Testis (tissue), 2 donors: Measurements from ENCODE around the gene DEPDC5.
"Not testable (repeated sequence)": the region's sequence is repeated elsewhere in the genome, so short reads cannot be mapped to it uniquely, and the experiment has no call there.

Experiments
- CTCF ChIP-seq, 3 experiments: fragments of 450-650 bp in 2 of 3; fragments of 200-600 bp in 1 of 3; sonication (generic) in 1 of 3; IDR thresholded peaks; one replicate each; pipeline ENCODE4 v1.5.1; 2016 to 2019; ENCODE audit warnings: antibody characterized with exemption in 3 of 3, mild to moderate bottlenecking in 2 of 3, moderate library complexity in 1 of 3
- POLR2A ChIP-seq: fragments of 450-650 bp; IDR thresholded peaks from one replicate; pipeline ENCODE4 v1.6.1; 2017; ENCODE audit warnings: antibody characterized with exemption, mild to moderate bottlenecking, moderate library complexity

DNA sequence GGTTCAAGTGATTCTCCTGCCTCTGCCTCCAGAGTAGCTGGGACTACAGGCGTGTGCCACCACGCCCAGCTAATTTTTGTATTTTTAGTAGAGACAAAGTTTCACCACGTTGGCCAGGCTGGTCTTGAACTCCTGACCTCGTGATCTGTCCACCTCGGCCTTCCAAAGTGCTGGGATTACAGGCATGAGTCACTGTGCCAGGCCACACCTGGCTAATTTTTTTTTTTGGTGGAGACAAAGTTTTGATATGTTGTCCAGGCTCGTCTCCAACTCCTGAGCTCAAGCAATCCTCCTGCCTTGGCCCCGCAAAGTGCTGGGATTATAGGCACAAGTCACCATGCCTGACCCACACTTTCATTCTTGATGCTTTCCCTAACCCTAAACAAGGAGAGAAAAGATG, 13.5 kb upstream of the DEPDC5 start:
- TF ChIP-seq CTCF (IDR thresholded peaks at IDR 0.05); POLR2A: not testable (repeated sequence)
